HPDE6-E6E7 (cell line): ENCODE data around the gene ZKSCAN4.

Source experiments
- DNase-seq: peaks from one replicate; pipeline ENCODE4 v3.0.0; 2011; ENCODE audit warnings: missing footprints; ENCODE audit errors: extremely low spot score

The ZKSCAN4 gene

GRCh38 chr6:28252009-28252975, at the start of gene ZKSCAN4:
Gene ZKSCAN4 (minus strand): TSS chr6:28252269. CDS start chr6:28251980, 289 bp downstream.
- peak; percentile 78 for DNase-seq

- no peak for DNase-seq
Observed at GRCh38 chr6:28296520-28297060, 44.5 kb upstream of the ZKSCAN4 start.

GRCh38 chr6:28295326-28295725, 43.3 kb upstream of the ZKSCAN4 start:
- no peak for DNase-seq

- DNase-seq: no peak
Observed at GRCh38 chr6:28291573-28291972, 39.5 kb upstream of the ZKSCAN4 start.

DNA sequence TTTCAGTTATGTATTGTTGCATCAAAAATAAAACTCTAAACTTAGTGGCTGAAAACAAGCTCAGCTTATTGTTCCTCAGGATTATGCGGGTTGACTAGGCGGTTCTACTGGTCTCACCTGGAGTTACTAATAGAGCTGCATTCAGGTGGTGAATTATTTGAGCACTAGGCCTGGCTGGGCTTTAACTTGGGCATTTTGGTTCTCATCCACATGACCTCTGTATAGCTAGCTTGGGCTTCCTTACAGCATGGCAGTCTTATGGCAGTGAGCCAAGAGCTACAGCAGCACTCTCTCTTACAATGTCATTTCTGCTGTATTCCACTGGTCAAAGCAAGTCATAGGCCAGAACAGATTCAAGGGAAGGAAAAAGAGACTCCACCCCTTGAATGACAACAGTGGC, 30.9 kb upstream of the ZKSCAN4 start:
- no peak for DNase-seq

DNA sequence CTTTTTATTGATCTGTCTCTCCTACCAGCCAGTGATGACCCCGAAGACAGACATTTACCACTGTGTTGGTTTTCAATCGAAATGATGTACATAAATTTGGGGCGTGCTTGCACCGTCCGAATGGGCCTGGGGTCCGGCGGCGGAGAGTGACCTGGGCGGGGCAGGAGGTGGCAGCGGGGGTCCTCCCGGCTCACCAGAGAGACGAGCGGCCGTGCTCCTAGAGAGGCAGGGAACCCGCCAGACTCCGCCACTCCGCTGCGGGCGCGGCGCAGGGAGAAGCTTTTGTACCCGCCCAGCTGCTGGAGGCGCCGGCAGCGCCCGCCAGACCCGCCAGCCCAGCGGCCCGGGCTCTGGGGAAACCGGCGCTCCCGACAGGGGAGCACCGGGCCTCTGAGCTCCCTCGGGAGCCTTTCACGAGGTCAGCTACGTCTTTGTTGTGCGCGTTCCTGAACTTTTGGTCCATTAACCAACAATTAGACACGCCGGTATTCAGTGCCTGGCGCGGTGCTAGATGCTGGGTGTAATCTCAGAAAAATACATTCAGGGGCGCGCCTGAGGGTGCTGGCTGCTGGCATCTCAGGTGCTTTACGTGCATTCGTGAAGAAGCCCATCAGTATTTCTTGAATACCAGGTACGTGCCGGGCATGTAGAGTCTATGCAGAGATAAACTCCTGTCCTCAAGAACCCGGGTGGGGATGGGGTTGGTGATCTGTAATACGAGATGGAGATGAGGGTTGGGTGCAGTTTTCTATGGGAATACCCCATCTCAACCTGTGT, 29.4 kb upstream of the ZKSCAN4 start, which contains the start of gene PGBD1:
Gene PGBD1 (plus strand): TSS at position 285 of the 777 bp plus-strand sequence. CDS start 2,242 bp downstream, outside the sequence.
- peak; percentile 63 for DNase-seq

DNA sequence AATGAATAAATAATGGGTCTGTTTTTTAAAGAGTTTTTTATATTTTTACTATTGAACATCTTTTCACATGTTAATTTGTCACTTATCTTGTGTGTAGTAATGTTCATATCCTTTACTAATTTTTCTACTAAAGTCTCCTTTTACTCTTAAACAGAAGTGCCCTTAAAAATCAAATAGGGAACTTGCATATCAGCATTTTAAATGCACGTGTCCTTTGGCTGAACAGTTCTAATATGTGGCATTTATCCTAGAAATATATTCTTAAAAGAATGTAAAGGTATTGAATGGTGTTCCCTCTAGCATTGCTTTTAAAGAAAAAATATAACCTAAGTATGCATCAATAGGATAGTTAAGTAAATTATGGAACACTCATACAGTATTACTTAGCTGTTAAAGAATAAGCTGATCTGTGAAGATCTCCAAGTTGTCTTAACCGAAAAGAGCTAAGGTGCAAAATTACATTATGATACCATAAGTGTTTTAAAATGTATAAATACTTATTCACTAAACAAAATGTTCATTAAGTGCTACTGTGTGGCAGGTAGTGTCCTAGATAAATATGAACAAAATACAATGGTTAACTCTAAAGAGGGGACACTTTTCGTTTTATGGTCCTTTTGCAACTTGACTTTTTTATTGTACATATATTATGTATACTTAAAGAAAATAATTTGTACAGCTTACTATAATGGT, 28.7 kb upstream of the ZKSCAN4 start:
- DNase-seq: no peak

DNA sequence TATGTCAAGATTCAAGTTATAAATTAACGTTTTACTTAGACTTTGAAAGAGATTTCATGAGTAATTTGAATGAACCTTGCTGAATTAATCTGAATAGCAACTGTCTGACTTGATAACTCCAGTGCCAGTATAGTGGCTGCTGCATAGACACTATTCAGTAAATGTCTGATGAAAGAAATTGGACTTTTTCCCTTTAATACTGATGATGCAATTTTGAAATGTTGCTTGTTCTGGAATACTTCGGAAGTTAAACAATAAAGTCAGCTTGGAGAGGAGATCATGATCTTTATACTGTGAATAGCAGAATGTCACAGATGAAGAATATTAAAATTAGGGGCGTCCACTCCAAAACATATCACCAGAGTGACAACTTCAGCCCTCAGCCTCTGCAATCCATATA, 25.7 kb upstream of the ZKSCAN4 start:
- DNase-seq: no peak

DNA sequence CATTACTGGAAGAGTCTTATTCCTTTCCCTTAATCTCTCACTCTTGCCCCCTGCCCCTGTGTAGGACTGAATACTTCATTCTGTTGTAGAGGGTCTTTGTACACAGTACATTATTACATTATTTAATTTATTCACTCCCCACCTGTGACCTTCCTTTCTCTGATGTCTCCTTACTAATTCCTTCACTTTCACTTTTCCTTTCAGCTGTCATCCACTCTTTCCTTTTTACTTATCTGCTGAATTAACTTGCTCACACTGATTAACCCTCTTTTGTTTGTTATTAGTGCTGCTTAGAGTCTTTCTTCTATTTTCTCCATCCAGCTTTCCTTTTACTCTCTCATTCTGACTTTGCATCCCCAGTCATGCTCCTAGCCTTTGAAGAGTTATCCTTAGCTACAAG, 22.8 kb upstream of the ZKSCAN4 start:
- DNase-seq: no peak

DNA sequence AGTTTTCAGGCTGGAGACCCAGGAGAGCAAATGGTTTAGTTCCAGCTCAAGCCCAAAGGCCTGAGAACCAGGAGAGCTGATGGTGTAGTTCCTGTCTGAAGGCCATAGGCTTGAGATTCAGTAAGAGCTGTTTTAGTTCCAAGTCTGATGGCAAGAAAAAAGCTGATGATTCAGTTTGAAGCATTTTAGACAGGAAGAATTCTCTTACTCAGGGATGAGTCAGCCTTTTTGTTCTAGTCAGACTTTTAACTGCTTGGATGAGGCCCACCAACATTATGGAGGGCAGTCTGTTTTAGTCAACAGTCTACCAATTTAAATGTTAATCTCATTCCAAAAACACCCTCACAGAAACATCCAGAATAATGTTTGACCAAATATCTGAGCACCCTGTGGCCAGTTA, 17.4 kb upstream of the ZKSCAN4 start:
- DNase-seq: peak; percentile 32

GRCh38 chr6:28267695-28268059, 15.6 kb upstream of the ZKSCAN4 start:
- no peak for DNase-seq

DNA sequence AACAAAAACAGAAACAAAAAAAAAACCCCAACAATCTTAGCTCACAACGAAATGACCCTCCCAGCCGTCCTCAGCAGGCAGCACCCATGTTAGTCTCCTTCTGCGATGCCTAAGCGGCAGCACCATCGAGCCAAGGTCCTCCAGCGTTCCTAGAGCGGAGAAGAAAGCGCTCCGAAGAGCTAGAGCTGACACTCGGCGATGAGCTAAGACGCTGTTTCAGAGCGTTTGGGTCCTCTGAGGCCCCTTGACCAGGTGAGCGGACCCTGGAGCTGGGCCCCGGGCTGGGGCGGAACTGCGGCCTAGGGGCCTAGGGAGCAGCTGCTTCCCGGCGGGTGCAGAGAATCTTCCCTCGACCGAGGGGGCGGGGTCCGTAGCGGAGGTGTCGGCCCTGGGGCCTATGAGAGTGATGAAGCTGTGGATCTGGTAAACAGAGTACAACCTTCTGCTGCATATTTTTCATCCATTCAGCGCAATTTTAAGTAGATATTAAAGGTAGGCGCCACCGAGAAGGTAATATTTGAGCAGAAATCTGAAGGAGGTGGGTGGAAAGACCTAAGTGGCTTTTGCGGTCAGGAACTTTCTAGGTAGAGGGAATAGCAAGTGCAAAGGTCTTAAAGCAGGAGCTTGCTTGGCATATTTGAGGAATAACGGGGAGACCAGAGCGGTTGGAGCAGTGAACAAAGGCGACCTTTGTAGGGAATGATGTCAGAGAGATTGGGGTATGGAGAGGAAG, 15.1 kb upstream of the ZKSCAN4 start, which contains the start of gene ZSCAN26:
Gene ZSCAN26 (plus strand): TSS at position 182 of the 733 bp plus-strand sequence. CDS start 4,777 bp downstream, outside the sequence.
- DNase-seq: peak; percentile 85

DNA sequence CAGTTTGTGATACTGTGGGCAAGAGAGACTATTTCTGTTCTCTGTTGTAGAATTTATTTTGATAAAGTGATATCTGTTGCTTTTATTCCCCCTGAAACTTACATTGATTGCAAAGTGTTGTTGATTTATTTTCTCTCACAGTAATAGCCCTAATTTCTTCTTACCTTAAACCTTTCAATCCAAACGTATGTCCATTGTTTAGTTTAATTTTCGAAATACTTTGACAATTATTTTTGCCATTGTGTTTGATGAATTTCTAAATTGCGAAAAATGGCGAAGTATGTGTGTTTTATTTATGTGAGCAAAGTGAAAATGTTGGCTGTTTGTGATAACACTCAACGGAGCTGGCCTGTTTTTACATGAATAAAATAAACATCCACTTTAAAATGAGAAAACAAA, 14.5 kb upstream of the ZKSCAN4 start:
- no peak for DNase-seq

DNA sequence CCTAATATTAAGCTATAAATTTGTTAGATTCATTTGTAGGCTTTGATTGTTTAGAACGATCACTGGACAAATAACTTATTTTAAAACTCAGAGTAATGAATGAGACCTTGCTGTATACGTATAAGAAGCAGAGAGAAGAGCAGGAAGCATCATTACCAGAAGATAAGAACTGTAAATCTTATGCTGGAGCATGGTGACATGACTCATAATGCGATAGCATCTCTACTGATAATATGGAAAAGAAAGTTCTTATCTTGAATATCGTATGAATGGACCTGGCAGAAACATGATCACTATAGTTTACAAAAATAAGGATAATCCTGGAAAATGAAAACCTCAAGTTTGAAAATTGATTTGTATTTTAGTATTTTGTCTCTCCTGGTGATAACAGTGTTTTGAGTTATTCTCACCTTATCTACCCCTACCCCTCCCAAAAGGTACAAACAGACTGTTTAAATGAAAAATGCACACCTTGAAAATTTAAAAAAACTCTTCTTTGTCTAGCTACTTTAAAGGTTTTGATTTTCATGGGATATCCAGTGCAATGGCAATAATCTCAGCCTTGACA, 12.8 kb upstream of the ZKSCAN4 start:
- DNase-seq: no peak

DNA sequence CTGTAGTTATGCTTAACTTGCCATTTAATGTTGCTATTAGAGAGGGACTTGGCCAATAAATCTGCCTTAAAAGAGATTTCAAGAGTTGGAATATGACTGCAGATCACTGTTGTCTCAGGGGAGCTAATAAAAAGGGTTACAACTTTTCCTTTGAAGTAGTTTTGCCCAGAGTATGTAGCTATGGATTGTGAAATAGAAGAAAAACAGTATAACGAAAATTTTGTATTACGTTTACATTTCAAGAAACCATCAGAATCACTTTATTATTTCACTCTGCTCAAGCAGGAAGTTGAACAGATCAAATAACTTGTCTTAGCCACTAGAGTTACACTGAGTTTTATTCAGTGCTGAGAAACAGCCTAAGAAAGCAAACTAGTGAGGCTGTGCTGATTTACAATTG, 11.9 kb upstream of the ZKSCAN4 start:
- no peak for DNase-seq

DNA sequence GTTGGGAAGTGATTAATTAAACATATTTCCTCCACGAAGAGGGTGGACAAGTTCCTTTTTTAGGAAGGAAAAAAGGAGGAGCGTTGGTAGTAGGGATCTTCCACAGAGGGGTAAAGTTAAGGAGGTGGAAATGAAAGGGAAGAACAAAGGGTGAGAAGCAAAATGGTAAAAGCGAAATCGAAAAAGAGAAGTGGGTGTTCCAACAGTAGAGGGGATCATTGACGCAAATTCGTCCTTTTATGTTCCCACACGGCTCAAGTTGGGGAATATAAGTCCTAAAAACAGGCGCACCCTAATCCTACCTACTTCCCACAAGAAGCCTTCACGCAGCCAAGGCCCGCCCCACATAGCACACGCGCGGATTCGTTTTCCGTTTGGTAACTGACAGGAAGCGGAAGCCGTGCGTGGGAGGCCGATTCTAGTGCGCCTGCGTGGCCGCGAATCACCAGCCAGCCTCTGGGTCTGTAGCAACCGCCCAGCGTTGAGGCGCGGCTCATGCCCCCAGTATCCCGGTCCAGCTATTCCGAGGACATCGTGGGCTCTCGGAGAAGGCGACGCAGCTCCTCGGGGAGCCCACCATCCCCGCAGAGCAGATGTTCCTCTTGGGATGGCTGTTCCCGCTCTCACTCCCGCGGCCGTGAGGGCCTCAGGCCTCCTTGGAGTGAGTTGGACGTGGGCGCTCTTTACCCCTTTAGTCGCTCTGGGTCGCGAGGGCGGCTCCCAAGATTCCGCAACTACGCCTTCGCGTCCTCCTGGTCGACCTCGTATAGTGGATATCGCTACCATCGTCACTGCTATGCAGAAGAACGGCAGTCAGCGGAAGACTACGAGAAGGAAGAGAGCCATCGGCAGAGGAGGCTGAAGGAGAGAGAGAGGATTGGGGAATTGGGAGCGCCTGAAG, 7.1 kb upstream of the ZKSCAN4 start, which contains the start of gene NKAPL:
Gene NKAPL (plus strand): TSS at position 421 of the 901 bp plus-strand sequence. CDS start 75 bp downstream, at position 496.
- DNase-seq: no peak

- DNase-seq: no peak
Observed at GRCh38 chr6:28257042-28257441, 5.0 kb upstream of the ZKSCAN4 start.

- no peak for DNase-seq
Observed at GRCh38 chr6:28254121-28254519, 2.1 kb upstream of the ZKSCAN4 start.

DNA sequence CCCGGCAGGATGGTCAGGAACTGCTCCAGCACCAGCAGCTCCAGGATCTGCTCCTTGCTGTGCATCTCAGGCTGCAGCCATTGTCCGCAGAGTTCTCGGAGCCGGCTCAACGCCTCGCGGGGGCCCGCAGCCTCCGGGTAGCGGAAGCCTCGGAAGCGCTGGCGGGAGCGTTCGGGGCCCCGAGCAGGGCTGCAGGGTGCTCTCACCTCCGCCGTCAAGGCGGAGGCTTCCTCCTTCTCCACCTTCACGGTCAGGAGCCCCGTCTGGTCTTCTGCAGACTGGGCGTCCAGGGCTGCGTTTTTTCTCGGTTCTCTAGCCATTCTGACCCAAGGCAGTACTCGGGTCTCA, 434 bp downstream of the ZKSCAN4 start:
- peak; percentile 14 for DNase-seq
